PC-3 (cell line): ENCODE results near the gene NUMA1. TPM values are rescaled to one million over a fixed set of nuclear protein-coding genes. Genes with fewer than 3 reads are reported as not detected.

Source experiments
- ATAC-seq: fragments of 200-7000 bp; cut with Tn5 transposase; 2 replicates; pipeline ENCODE4 v1.9.1; 2020; ENCODE audit warnings: mild to moderate bottlenecking, moderate library complexity
- BruUV-seq: library from RNA; stranded (reverse); fragments of 400-500 nt; replicated peaks from 2 replicates; lab custom pipeline; 2021; lab: Mats Ljungman, UMichigan
- CTCF ChIA-PET: fragments of 300-600 bp; sonication (Branson Sonifier 250); formaldehyde crosslinking; loops from one replicate; lab custom pipeline; 2022; ENCODE audit warnings: antibody characterized with exemption; lab: Charles Lee
- POLR2A ChIA-PET: fragments of 300-600 bp; sonication (Branson Sonifier 250); formaldehyde crosslinking; loops from one replicate; lab custom pipeline; 2022; ENCODE audit warnings: antibody characterized with exemption; ENCODE audit not compliant: unreplicated experiment; lab: Charles Lee
- DNase-seq: peaks from one replicate; pipeline ENCODE4 v3.0.0-alpha.2; 2015
- H2AFZ ChIP-seq: fragments of 300-600 bp; sonication (generic); 2 replicates; pipeline ENCODE4 v1.6.0; 2016; ENCODE audit warnings: antibody characterized with exemption, low read length
- H3F3A ChIP-seq: fragments of 300-600 bp; sonication (generic); one replicate; pipeline ENCODE4 v1.6.0; 2017; ENCODE audit warnings: antibody characterized with exemption, low read length, control low read depth, mild to moderate bottlenecking; ENCODE audit not compliant: unreplicated experiment
- H3K27ac ChIP-seq: fragments of 300-600 bp; sonication (generic); 2 replicates; pipeline ENCODE4 v1.5.1; 2016; ENCODE audit warnings: mild to moderate bottlenecking, low read length
- H3K27me3 ChIP-seq: fragments of 300-600 bp; sonication (generic); 2 replicates; pipeline ENCODE4 v1.6.1; 2016; ENCODE audit warnings: low read length, mixed read lengths
- H3K36me3 ChIP-seq: fragments of 300-600 bp; sonication (generic); 2 replicates; pipeline ENCODE4 v1.6.1; 2016; ENCODE audit warnings: low read depth, mixed run types, low read length, mixed read lengths
- H3K4me1 ChIP-seq: fragments of 300-600 bp; sonication (generic); 2 replicates; pipeline ENCODE4 v1.5.1; 2016; ENCODE audit warnings: low read length; ENCODE audit not compliant: insufficient read depth
- H3K4me2 ChIP-seq: fragments of 300-600 bp; sonication (generic); 2 replicates; pipeline ENCODE4 v1.6.0; 2016; ENCODE audit warnings: low read length
- H3K4me3 ChIP-seq: fragments of 300-600 bp; sonication (generic); 2 replicates; pipeline ENCODE4 v1.5.1; 2016; ENCODE audit warnings: mild to moderate bottlenecking, low read length, mixed read lengths
- H3K79me2 ChIP-seq: fragments of 300-600 bp; sonication (generic); 2 replicates; pipeline ENCODE4 v1.6.1; 2017; ENCODE audit warnings: low read length, mixed read lengths
- H3K9ac ChIP-seq: fragments of 300-600 bp; sonication (generic); 2 replicates; pipeline ENCODE4 v1.6.0; 2016; ENCODE audit warnings: mild to moderate bottlenecking, low read length
- H3K9me2 ChIP-seq: fragments of 300-600 bp; sonication (generic); replicated peaks from 2 replicates; pipeline ENCODE4 v1.6.1; 2016; ENCODE audit warnings: mixed run types, low read length, mixed read lengths
- H3K9me3 ChIP-seq: fragments of 300-600 bp; sonication (generic); 2 replicates; pipeline ENCODE4 v1.6.1; 2016; ENCODE audit warnings: low read length, mixed read lengths
- H4K20me1 ChIP-seq: fragments of 300-600 bp; sonication (generic); 2 replicates; pipeline ENCODE4 v1.6.1; 2016; ENCODE audit warnings: low read length, mixed read lengths
- CTCF ChIP-seq: fragments of 300-600 bp; sonication (generic); conservative IDR thresholded peaks from 2 replicates; pipeline ENCODE4 v1.5.1; 2017; ENCODE audit warnings: antibody characterized with exemption, low read depth, mild to moderate bottlenecking, low read length
- EZH2 ChIP-seq: fragments of 300-600 bp; sonication (generic); IDR thresholded peaks from one replicate; pipeline ENCODE4 v1.6.1; 2017; ENCODE audit warnings: antibody characterized with exemption, mild to moderate bottlenecking, low read length; ENCODE audit not compliant: unreplicated experiment
- EZH2phosphoT487 ChIP-seq: fragments of 300-600 bp; sonication (generic); IDR thresholded peaks from 2 replicates; pipeline ENCODE4 v1.6.1; 2018; ENCODE audit warnings: mild to moderate bottlenecking, antibody characterized with exemption, low read length, borderline replicate concordance
- intact Hi-C: fragments of 100-400 bp; cut with micrococcal nuclease; formaldehyde crosslinking; loops from 2 replicates; pipeline ENCODE4 v1.9.0; 2023
- total RNA-seq: library from RNA; depleted of rRNA; stranded (reverse); fragments of >200 nt; gene quantifications from 2 replicates; pipeline ENCODE4 v1.2.3, GENCODE V29; 2014

NUMA1 gene
- total RNA-seq, 1 experiment from 2014 or later: 145 TPM

GRCh38 chr11:72111300-72112142 lies 31.2 kb upstream of the NUMA1 start:
- peak overlapping the region; percentile 38 for H2AFZ ChIP-seq
- ATAC-seq (no peak), DNase-seq (no peak)
- no peaks in the 10 kb centered on the region for H3F3A ChIP-seq
- no peaks in the 10 kb centered on the region for H3K79me2 ChIP-seq
- BruUV-seq: TSS peak; percentile 94
- intact Hi-C loops: loop anchor here (1.0 to 2.0 kb wide), 4 partner anchors 8 to 111 kb away; partner anchors contain the start of genes LAMTOR1, LRRC51 and NUMA1
- H3K9me3 ChIP-seq: no peaks in the 10 kb centered on the region
- POLR2A ChIA-PET: interaction anchor here (0.6 kb wide), 3 partner anchors 87 to 1059 kb away, joined by 3 to 30 read pairs (median 3); no protein-coding TSS in a partner anchor
- no peaks in the 10 kb centered on the region for H4K20me1 ChIP-seq
- H3K36me3 ChIP-seq: no peaks in the 10 kb centered on the region; the same call in 1 of the 2 replicates
- CTCF ChIA-PET: interaction anchor here (0.6 kb wide), 1 partner anchor 322 kb away, joined by 3 read pairs; no protein-coding TSS in a partner anchor
- TF ChIP-seq CTCF (no peak), EZH2phosphoT487 (no peak), EZH2 (no peak)
- H3K9ac ChIP-seq: peak overlapping the region; percentile 93
- H3K4me3 ChIP-seq: peak overlapping the region; percentile 69
- H3K4me2 ChIP-seq: peak overlapping the region; percentile 72
- H3K9me2 ChIP-seq: no peaks in the 10 kb centered on the region
- no peaks in the 10 kb centered on the region for H3K27me3 ChIP-seq
- H3K4me1 ChIP-seq: peaks cover 17% of the 10 kb centered on the region
- peak overlapping the region; percentile 88 for H3K27ac ChIP-seq

- no peaks in the 10 kb centered on the region for H3F3A ChIP-seq
- DNase-seq (no peak), ATAC-seq (no peak)
- intact Hi-C loops: no loop called here
- no peaks in the 10 kb centered on the region; the same call in 1 of the 2 replicates for H3K36me3 ChIP-seq
- peaks cover 22% of the 10 kb centered on the region for H3K79me2 ChIP-seq
- no peak within 1 kb of the TSS for H3K27ac ChIP-seq
- H2AFZ ChIP-seq: no peak within 1 kb of the TSS
- no peaks in the 10 kb centered on the region for H4K20me1 ChIP-seq
- H3K27me3 ChIP-seq: no peaks in the 10 kb centered on the region
- ChIA-PET POLR2A (no interaction called here), CTCF (interaction anchor here (0.7 kb wide), 1 partner anchor 1279 kb away, joined by 3 read pairs; no protein-coding TSS in a partner anchor)
- no peak within 1 kb of the TSS for H3K4me3 ChIP-seq
- H3K9me3 ChIP-seq: no peaks in the 10 kb centered on the region
- H3K4me2 ChIP-seq: no peak within 1 kb of the TSS
- H3K9me2 ChIP-seq: no peaks in the 10 kb centered on the region
- no TSS peak for BruUV-seq
- TF ChIP-seq EZH2phosphoT487: no peak
- TF ChIP-seq CTCF: no peak
- no peak for TF ChIP-seq EZH2
- no peak within 1 kb of the TSS for H3K9ac ChIP-seq
- peaks cover 18% of the 10 kb centered on the region for H3K4me1 ChIP-seq
Observed at GRCh38 chr11:72105888-72106287, 25.5 kb upstream of the NUMA1 start, which contains the start of gene TOMT. Gene TOMT, plus strand, starts transcription at chr11:72105924. Its CDS starts 28 bp downstream, at chr11:72105952.
